ENCODE data around the gene HAND2.

Gene HAND2

GRCh38 chr4:173522160-173522950, 7.7 kb downstream of the HAND2 start:
- H2AFZ ChIP-seq (ENCODE audit: low read depth, low read length): peak overlapping the region; percentile 83
- no peaks in the 10 kb centered on the region for H3K9me3 ChIP-seq (ENCODE audit: low read length)
- H3K36me3 ChIP-seq (ENCODE audit: insufficient read depth, low read length): no peaks in the 10 kb centered on the region
- peaks cover 14% of the 10 kb centered on the region for H3K4me1 ChIP-seq (ENCODE audit: insufficient read depth, low read length)
- peaks cover 100% of the 10 kb centered on the region for H3K27me3 ChIP-seq (ENCODE audit: insufficient read depth, low read length)
- peak overlapping the region; percentile 47 for H3K4me3 ChIP-seq (ENCODE audit: low read length)

- Histone ChIP-seq H3K9me3 (ENCODE audit: low read length) (no peaks in the 10 kb centered on the region), H3K4me1 (ENCODE audit: insufficient read depth, low read length) (peaks cover 14% of the 10 kb centered on the region), H3K36me3 (ENCODE audit: insufficient read depth, low read length) (no peaks in the 10 kb centered on the region), H3K4me3 (ENCODE audit: low read length) (peak overlapping the region; percentile 47), H3K27me3 (ENCODE audit: insufficient read depth, low read length) (peaks cover 100% of the 10 kb centered on the region), H2AFZ (ENCODE audit: low read depth, low read length) (peak overlapping the region; percentile 83)
These were observed 8.4 kb downstream of the HAND2 start for GRCh38 chr4:173521467-173522159.

DNA sequence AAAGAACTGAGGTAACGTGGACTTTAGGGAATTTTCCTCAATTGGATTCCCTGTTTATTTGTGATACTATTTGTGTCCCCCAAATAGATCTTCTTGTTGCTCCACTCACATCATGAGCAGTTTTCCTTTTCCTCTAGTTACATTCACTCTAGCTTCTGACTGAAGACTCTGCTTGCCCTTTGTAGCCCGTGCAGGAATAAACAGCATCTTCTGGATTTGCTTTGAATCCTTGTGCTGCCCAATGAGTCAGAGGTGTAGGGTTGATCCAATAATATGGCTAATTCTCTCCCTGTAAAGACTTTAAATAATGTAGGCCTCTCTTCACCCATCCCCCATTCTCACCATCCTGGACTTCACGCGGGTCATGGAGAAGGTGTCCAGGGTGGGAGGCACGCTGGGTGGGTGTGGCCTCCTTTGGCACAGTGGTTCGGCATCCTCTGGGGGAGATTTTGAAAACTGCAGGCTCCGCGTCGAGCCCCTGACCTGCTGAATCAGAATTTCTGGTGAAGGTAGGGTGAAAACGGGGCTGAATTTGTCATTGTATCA, 9.0 kb downstream of the HAND2 start:
- Histone ChIP-seq H3K4me1 (ENCODE audit: insufficient read depth, low read length) (peaks cover 14% of the 10 kb centered on the region), H3K36me3 (ENCODE audit: insufficient read depth, low read length) (no peaks in the 10 kb centered on the region), H2AFZ (ENCODE audit: low read depth, low read length) (no peak overlapping the region), H3K27me3 (ENCODE audit: insufficient read depth, low read length) (peaks cover 100% of the 10 kb centered on the region), H3K4me3 (ENCODE audit: low read length) (no peak overlapping the region), H3K9me3 (ENCODE audit: low read length) (no peaks in the 10 kb centered on the region)

DNA sequence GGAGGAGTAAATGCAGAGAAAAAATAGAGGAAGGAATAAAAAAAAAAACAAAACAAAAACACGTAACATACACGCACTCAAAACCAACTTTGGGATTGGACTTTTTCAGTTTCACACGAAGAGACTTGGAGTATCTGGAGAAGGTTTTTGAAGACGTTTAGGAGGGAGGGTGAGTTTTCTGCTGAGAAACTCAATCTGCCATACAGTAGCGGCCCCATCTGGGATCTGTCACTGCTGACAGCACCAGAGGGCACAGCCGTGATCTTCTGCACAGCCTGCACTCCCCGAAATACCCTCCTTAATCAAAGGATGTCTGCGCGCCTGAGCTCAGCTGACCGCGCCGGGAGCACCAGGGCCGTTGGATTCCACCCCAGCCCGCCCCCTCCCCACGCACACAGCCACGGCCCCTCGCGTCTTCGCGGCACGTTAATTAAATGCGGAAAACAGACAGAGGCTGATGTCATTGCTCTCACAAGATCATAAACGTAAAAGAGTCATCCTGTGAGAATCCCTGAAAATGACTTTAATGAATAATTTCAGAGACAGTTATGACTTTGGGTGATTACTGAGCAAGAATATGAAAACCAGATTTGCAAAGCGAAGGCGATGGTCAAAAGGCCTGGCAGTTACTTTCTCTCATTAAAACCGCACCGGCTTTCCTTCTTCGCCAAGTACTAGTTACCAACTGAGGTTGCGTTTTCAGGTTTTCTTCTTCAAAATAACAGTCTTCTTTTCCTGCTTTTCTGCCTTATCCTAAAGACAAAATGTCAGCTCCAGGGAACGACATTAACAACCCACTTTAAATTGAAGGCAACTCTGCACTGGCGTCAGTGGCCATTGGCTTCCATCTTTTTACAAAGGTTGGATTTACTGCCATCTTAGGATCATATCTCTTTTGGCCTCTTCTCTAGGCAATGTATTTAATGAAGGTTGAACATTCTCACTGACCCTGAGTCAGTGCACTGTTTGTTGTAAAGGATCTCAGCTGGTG, 10.6 kb downstream of the HAND2 start:
- no peak overlapping the region for H3K4me3 ChIP-seq (ENCODE audit: low read length)

GRCh38 chr4:173518425-173519102, 11.5 kb downstream of the HAND2 start:
- no peaks in the 10 kb centered on the region for H3K36me3 ChIP-seq (ENCODE audit: insufficient read depth, low read length)
- H3K4me3 ChIP-seq (ENCODE audit: low read length): no peak overlapping the region
- H3K27me3 ChIP-seq (ENCODE audit: insufficient read depth, low read length): peaks cover 100% of the 10 kb centered on the region
- peaks cover 14% of the 10 kb centered on the region for H3K4me1 ChIP-seq (ENCODE audit: insufficient read depth, low read length)
- no peak overlapping the region for H2AFZ ChIP-seq (ENCODE audit: low read depth, low read length)
- no peaks in the 10 kb centered on the region for H3K9me3 ChIP-seq (ENCODE audit: low read length)

More for the DNA sequence above, 10.6 kb downstream of the HAND2 start:
- Histone ChIP-seq H2AFZ (ENCODE audit: low read depth, low read length) (no peak overlapping the region), H3K27me3 (ENCODE audit: insufficient read depth, low read length) (peaks cover 100% of the 10 kb centered on the region), H3K9me3 (ENCODE audit: low read length) (no peaks in the 10 kb centered on the region), H3K36me3 (ENCODE audit: insufficient read depth, low read length) (no peaks in the 10 kb centered on the region), H3K4me1 (ENCODE audit: insufficient read depth, low read length) (peaks cover 14% of the 10 kb centered on the region)

DNA sequence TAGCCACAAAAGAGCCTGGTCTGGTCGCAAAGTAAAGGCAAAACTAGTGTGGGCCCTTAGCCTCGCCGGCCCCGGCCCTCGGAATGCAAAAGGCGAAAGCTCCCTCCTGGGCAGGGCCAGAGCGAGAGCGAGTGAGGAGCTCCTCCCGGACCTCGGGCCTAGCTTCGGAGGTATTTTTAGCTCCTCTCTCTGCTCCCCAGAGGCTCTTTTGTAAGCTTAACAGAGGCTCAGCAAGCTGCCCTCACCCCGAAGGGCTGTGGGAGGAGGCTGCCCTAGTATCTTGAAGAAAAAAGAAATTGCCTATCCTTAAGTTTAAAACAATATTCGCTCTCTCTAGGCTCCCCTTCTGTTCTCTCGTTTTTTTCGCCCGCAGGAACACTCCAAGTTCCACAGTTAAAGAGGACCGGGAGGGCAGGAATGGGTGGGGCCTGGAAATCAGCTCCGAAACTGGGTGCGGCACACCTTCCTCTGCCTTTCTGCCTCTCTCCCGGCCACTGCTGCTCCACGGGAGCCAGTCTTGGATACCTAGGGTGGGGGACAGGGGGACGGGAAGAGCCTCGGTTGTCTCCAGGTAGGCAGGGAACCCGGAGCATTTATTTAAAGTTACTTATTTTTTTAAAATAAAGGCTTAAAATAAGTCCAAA, 12.1 kb downstream of the HAND2 start:
- Histone ChIP-seq H2AFZ (ENCODE audit: low read depth, low read length) (no peak overlapping the region), H3K36me3 (ENCODE audit: insufficient read depth, low read length) (no peaks in the 10 kb centered on the region), H3K4me3 (ENCODE audit: low read length) (no peak overlapping the region), H3K9me3 (ENCODE audit: low read length) (no peaks in the 10 kb centered on the region), H3K4me1 (ENCODE audit: insufficient read depth, low read length) (peaks cover 14% of the 10 kb centered on the region), H3K27me3 (ENCODE audit: insufficient read depth, low read length) (peaks cover 99% of the 10 kb centered on the region)

DNA sequence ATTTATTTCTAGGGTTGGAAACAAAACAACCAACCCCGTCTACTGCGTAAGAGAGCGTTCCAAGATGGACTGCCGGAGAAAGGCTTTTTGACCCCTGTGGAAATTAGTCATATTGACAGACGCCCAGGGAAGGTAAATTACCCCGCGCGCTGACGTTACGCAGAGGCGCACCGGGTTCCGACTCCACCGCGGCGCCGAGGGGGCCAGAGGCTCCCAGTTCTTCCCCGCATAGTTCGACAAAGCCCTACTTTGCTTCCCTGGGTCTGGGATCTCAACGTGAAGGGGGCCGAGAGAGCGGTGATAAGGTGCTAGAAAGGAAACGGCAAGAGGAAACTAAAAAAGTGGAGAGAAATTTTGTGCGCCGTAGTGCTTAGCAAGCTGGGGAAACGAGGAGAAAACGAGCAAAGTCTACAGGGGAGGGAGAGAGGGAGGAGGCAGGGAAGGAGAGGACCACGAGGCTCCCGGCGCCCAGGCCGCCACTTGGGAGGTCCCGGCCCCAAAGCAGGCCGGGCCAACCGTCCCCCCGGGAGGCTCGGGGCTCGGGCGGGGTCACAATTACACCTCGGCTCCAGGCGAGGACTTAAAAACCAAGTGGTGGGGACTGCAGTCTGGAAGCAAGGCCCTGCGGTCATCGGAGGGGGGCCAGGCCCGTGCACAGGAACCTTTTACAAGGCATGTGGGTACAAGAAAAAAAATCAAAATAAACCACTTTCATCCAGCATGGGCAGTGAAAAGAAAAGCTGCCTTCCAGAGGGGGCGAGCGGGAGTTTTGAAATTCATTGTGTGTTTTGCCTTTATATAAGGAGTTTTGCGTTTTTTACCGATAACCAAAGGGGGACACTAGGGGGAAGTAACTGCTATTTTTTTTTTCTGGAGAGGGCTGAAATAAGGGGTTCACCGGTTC, 13.2 kb downstream of the HAND2 start:
- no peak overlapping the region for H3K4me3 ChIP-seq (ENCODE audit: low read length)

DNA sequence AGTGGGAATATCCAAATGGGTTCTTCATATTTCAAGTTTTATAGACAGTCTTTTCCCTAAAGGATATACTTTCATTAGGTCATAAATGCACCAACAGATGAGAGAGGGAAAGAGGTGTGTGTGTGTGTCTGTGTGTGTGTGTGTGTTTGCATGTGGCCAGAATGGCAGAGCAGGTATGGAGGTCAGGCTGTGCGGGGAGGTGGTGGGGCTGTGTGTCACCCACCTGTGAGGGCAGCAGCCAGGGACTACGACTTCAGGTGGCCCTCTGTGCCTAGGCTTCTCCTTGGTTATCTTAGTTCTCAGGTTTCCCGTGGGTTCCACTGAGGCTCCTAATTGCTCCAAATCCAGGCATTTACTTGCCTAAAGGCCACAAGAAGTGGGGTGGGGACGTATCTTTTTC, 14.6 kb downstream of the HAND2 start:
- H3K9me3 ChIP-seq (ENCODE audit: low read length): peaks cover 2% of the 10 kb centered on the region
- no peak overlapping the region for H2AFZ ChIP-seq (ENCODE audit: low read depth, low read length)
- H3K4me1 ChIP-seq (ENCODE audit: insufficient read depth, low read length): peaks cover 2% of the 10 kb centered on the region
- no peaks in the 10 kb centered on the region for H3K36me3 ChIP-seq (ENCODE audit: insufficient read depth, low read length)
- H3K4me3 ChIP-seq (ENCODE audit: low read length): no peak overlapping the region
- peaks cover 94% of the 10 kb centered on the region for H3K27me3 ChIP-seq (ENCODE audit: insufficient read depth, low read length)

More for the DNA sequence above, 13.2 kb downstream of the HAND2 start:
- H3K4me1 ChIP-seq (ENCODE audit: insufficient read depth, low read length): peaks cover 9% of the 10 kb centered on the region
- H3K9me3 ChIP-seq (ENCODE audit: low read length): no peaks in the 10 kb centered on the region
- H3K36me3 ChIP-seq (ENCODE audit: insufficient read depth, low read length): no peaks in the 10 kb centered on the region
- H2AFZ ChIP-seq (ENCODE audit: low read depth, low read length): no peak overlapping the region
- peaks cover 99% of the 10 kb centered on the region for H3K27me3 ChIP-seq (ENCODE audit: insufficient read depth, low read length)

DNA sequence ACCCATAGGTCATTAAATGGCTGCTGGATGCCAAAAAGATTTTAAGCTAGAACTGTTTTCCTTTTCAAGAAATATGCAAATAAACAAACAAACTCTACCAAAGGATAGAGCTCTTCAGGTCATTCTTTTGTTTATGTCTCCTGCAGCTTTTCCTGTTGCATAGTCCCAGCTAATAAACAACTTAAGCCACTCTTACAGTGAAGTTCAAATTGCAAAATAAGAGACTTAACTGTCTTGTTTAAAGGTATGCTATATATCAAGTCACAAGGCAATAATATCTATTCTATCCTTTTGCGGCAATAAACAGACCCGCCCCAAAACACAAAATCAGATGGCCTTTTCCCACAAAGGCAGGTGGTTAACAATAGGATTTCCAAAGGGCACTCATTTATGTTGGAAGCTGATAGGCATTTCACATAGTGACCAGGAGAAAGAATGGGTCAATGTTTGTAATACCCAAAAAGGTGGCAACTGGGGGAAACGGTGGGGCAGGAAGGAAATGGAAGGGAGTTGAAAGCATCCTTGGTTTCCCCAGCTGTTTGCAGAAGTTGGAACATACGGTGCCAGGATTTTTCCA, 15.3 kb downstream of the HAND2 start:
- Histone ChIP-seq H3K4me1 (ENCODE audit: insufficient read depth, low read length) (peaks cover 2% of the 10 kb centered on the region), H3K36me3 (ENCODE audit: insufficient read depth, low read length) (no peaks in the 10 kb centered on the region), H3K27me3 (ENCODE audit: insufficient read depth, low read length) (peaks cover 93% of the 10 kb centered on the region), H3K4me3 (ENCODE audit: low read length) (no peak overlapping the region), H3K9me3 (ENCODE audit: low read length) (peaks cover 4% of the 10 kb centered on the region), H2AFZ (ENCODE audit: low read depth, low read length) (no peak overlapping the region)

DNA sequence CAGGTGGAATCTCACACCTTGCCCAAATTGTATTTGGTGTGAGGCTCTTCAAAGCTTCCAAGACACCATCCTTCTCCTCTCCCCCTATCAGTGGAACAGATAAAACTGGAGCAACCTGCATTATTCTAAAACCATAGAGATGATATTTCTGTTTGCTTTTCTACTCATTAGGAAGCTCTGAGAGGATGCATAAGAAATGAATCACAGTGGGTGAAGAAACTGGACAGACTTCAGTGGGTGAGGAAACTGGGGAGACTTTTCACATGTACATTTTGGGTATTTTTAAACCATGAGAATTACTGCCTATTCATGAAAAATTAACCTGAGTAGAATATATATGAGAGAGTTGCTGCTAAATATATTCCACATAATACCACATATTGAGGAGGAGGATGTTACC, 16.4 kb downstream of the HAND2 start:
- H2AFZ ChIP-seq (ENCODE audit: low read depth, low read length): no peak overlapping the region
- no peak overlapping the region for H3K4me3 ChIP-seq (ENCODE audit: low read length)
- no peaks in the 10 kb centered on the region for H3K36me3 ChIP-seq (ENCODE audit: insufficient read depth, low read length)
- H3K27me3 ChIP-seq (ENCODE audit: insufficient read depth, low read length): peaks cover 93% of the 10 kb centered on the region
- H3K9me3 ChIP-seq (ENCODE audit: low read length): peaks cover 12% of the 10 kb centered on the region
- H3K4me1 ChIP-seq (ENCODE audit: insufficient read depth, low read length): peaks cover 2% of the 10 kb centered on the region

GRCh38 chr4:173511787-173512361, 18.2 kb downstream of the HAND2 start:
- no peaks in the 10 kb centered on the region for H3K36me3 ChIP-seq (ENCODE audit: insufficient read depth, low read length)
- H3K27me3 ChIP-seq (ENCODE audit: insufficient read depth, low read length): peaks cover 91% of the 10 kb centered on the region
- no peak overlapping the region for H2AFZ ChIP-seq (ENCODE audit: low read depth, low read length)
- H3K9me3 ChIP-seq (ENCODE audit: low read length): peaks cover 18% of the 10 kb centered on the region
- no peak overlapping the region for H3K4me3 ChIP-seq (ENCODE audit: low read length)
- no peaks in the 10 kb centered on the region for H3K4me1 ChIP-seq (ENCODE audit: insufficient read depth, low read length)
